ENCODE data around the gene MRGPRF. TPM values are rescaled to one million over a fixed set of nuclear protein-coding genes. Genes with fewer than 3 reads are reported as not detected.

Gene MRGPRF
- total RNA-seq, 3 donors from 2014 or later: 5.9 to 21.3 (median 12.9) TPM

- H3K36me3 ChIP-seq: no peaks in the 10 kb centered on the region
- TF ChIP-seq CTCF (IDR thresholded peaks at IDR 0.05) (no peak), POLR2A (IDR thresholded peaks at IDR 0.05) (no peak), POLR2AphosphoS5 (IDR thresholded peaks at IDR 0.05) (no peak)
- H3K27ac ChIP-seq: no peak overlapping the region
- no peaks in the 10 kb centered on the region for H3K27me3 ChIP-seq
- H3K9me3 ChIP-seq: no peaks in the 10 kb centered on the region
- no peak overlapping the region for H3K4me3 ChIP-seq
- peaks cover 0 to 3% of the 10 kb centered on the region in 2 donors for H3K4me1 ChIP-seq
- intact Hi-C loops (cut with DNase I; ENCODE audit: low total_unique reads): no loop called here
- no peak for DNase-seq (ENCODE audit: low spot score in 2 of 2)
These were observed 17.3 kb upstream of the MRGPRF start for GRCh38 chr11:69030301-69030700.

GRCh38 chr11:69027704-69028372, 14.8 kb upstream of the MRGPRF start:
- intact Hi-C loops (cut with DNase I; ENCODE audit: low total_unique reads): no loop called here
- DNase-seq (ENCODE audit: low spot score in 2 of 2): no peak
- no peak overlapping the region for H3K4me3 ChIP-seq
- TF ChIP-seq POLR2AphosphoS5 (IDR thresholded peaks at IDR 0.05) (no peak), CTCF (IDR thresholded peaks at IDR 0.05) (no peak), POLR2A (IDR thresholded peaks at IDR 0.05) (no peak)
- no peak overlapping the region for H3K27ac ChIP-seq
- H3K36me3 ChIP-seq: no peaks in the 10 kb centered on the region
- no peaks in the 10 kb centered on the region for H3K27me3 ChIP-seq
- H3K9me3 ChIP-seq: no peaks in the 10 kb centered on the region
- H3K4me1 ChIP-seq: peaks cover 0 to 3% of the 10 kb centered on the region in 2 donors

GRCh38 chr11:69024509-69024908, 11.5 kb upstream of the MRGPRF start:
- no peak for DNase-seq (ENCODE audit: low spot score in 2 of 2)
- intact Hi-C loops (cut with DNase I; ENCODE audit: low total_unique reads): no loop called here
- H3K27me3 ChIP-seq: no peaks in the 10 kb centered on the region

GRCh38 chr11:69022260-69022659, 9.2 kb upstream of the MRGPRF start:
- TF ChIP-seq POLR2AphosphoS5 (IDR thresholded peaks at IDR 0.05) (no peak), CTCF (IDR thresholded peaks at IDR 0.05) (no peak), POLR2A (IDR thresholded peaks at IDR 0.05) (no peak)
- H3K27ac ChIP-seq: no peak overlapping the region
- H3K36me3 ChIP-seq: no peaks in the 10 kb centered on the region
- no peaks in the 10 kb centered on the region for H3K9me3 ChIP-seq
- intact Hi-C loops (cut with DNase I; ENCODE audit: low total_unique reads): no loop called here
- DNase-seq (ENCODE audit: low spot score in 2 of 2): no peak
- H3K4me1 ChIP-seq: no peaks in the 10 kb centered on the region
- no peak overlapping the region for H3K4me3 ChIP-seq
- no peaks in the 10 kb centered on the region for H3K27me3 ChIP-seq

More at GRCh38 chr11:69024509-69024908, 11.5 kb upstream of the MRGPRF start:
- TF ChIP-seq POLR2A (IDR thresholded peaks at IDR 0.05) (no peak), POLR2AphosphoS5 (IDR thresholded peaks at IDR 0.05) (no peak), CTCF (IDR thresholded peaks at IDR 0.05) (no peak)
- Histone ChIP-seq H3K4me1 (no peaks in the 10 kb centered on the region), H3K36me3 (no peaks in the 10 kb centered on the region), H3K9me3 (no peaks in the 10 kb centered on the region), H3K27ac (no peak overlapping the region), H3K4me3 (no peak overlapping the region)

- no peaks in the 10 kb centered on the region for H3K36me3 ChIP-seq
- intact Hi-C loops (cut with DNase I; ENCODE audit: low total_unique reads): no loop called here
- TF ChIP-seq POLR2AphosphoS5 (IDR thresholded peaks at IDR 0.05) (no peak), CTCF (IDR thresholded peaks at IDR 0.05) (no peak), POLR2A (IDR thresholded peaks at IDR 0.05) (no peak)
- H3K4me1 ChIP-seq: peaks cover 0 to 4% of the 10 kb centered on the region in 2 donors
- DNase-seq (ENCODE audit: low spot score in 2 of 2): no peak
- H3K9me3 ChIP-seq: no peaks in the 10 kb centered on the region
- peaks cover 0 to 1% of the 10 kb centered on the region in 2 donors for H3K27me3 ChIP-seq
- no peak overlapping the region for H3K4me3 ChIP-seq
- peak overlapping the region in 1 of 2 donors; percentile 61 for H3K27ac ChIP-seq
These were observed 5.9 kb upstream of the MRGPRF start for GRCh38 chr11:69018924-69019323.

All from breast epithelium (tissue), 4 donors.